NT2/D1 (cell line): ENCODE measurements around the gene PRKN.

Experiments used
- DNase-seq: peaks from one replicate; pipeline ENCODE4 v3.0.0-alpha.2; 2011; ENCODE audit warnings: low read depth, low spot score
- H3K27me3 ChIP-seq: 2 replicates; pipeline ENCODE4 v1.6.0; 2011; ENCODE audit warnings: mild to moderate bottlenecking; ENCODE audit not compliant: insufficient read length, insufficient read depth
- H3K36me3 ChIP-seq: 2 replicates; pipeline ENCODE4 v1.6.1; 2011; ENCODE audit warnings: mild to moderate bottlenecking, low read length, mixed read lengths; ENCODE audit not compliant: insufficient read depth, insufficient read length
- H3K4me1 ChIP-seq: 2 replicates; pipeline ENCODE4 v1.5.1; 2011; ENCODE audit not compliant: insufficient read depth, insufficient read length
- H3K4me3 ChIP-seq: 2 replicates; pipeline ENCODE4 v1.5.1; 2011; ENCODE audit warnings: low read depth; ENCODE audit not compliant: insufficient read length
- H3K9ac ChIP-seq: 2 replicates; pipeline ENCODE4 v1.6.0; 2011; ENCODE audit warnings: low read depth; ENCODE audit not compliant: insufficient read length
- H3K9me3 ChIP-seq: 2 replicates; pipeline ENCODE4 v1.5.1; 2011; ENCODE audit warnings: mild to moderate bottlenecking, low read length; ENCODE audit not compliant: insufficient read depth
- SUZ12 ChIP-seq: IDR thresholded peaks from 2 replicates; pipeline ENCODE4 v1.6.1; 2011; ENCODE audit not compliant: insufficient read length, insufficient read depth; ENCODE audit errors: extremely low read depth
- YY1 ChIP-seq: IDR thresholded peaks from 2 replicates; pipeline ENCODE4 v1.6.1; 2011; ENCODE audit not compliant: insufficient read length, insufficient read depth
- ZNF274 ChIP-seq: IDR thresholded peaks from 2 replicates; pipeline ENCODE4 v1.6.1; 2011; ENCODE audit warnings: mild to moderate bottlenecking, low read depth, low read length

PRKN gene

GRCh38 chr6:161838306-161839035 is 889.1 kb downstream of the PRKN start:
- Histone ChIP-seq H3K4me1 (peaks cover 7% of the 10 kb centered on the region), H3K9ac (no peak overlapping the region), H3K27me3 (no peaks in the 10 kb centered on the region), H3K4me3 (no peak overlapping the region), H3K9me3 (no peaks in the 10 kb centered on the region), H3K36me3 (no peaks in the 10 kb centered on the region)
- TF ChIP-seq YY1 (no peak), ZNF274 (no peak), SUZ12 (no peak)
- DNase-seq: no peak

GRCh38 chr6:161837854-161838253 is 889.7 kb downstream of the PRKN start:
- H3K4me1 ChIP-seq: peaks cover 7% of the 10 kb centered on the region
- DNase-seq: no peak
- H3K27me3 ChIP-seq: no peaks in the 10 kb centered on the region
- no peak for TF ChIP-seq ZNF274
- no peak for TF ChIP-seq YY1
- no peak for TF ChIP-seq SUZ12
- H3K9me3 ChIP-seq: no peaks in the 10 kb centered on the region
- H3K36me3 ChIP-seq: no peaks in the 10 kb centered on the region
- no peak overlapping the region for H3K9ac ChIP-seq
- H3K4me3 ChIP-seq: no peak overlapping the region

GRCh38 chr6:161837449-161837735 is 890.2 kb downstream of the PRKN start:
- TF ChIP-seq SUZ12 (no peak), YY1 (no peak), ZNF274 (no peak)
- Histone ChIP-seq H3K4me3 (no peak overlapping the region), H3K36me3 (no peaks in the 10 kb centered on the region), H3K4me1 (peaks cover 7% of the 10 kb centered on the region), H3K9me3 (no peaks in the 10 kb centered on the region), H3K9ac (no peak overlapping the region), H3K27me3 (no peaks in the 10 kb centered on the region)
- DNase-seq: no peak

GRCh38 chr6:161836643-161837448 is 890.7 kb downstream of the PRKN start:
- Histone ChIP-seq H3K4me1 (peaks cover 7% of the 10 kb centered on the region), H3K9ac (no peak overlapping the region), H3K9me3 (no peaks in the 10 kb centered on the region), H3K36me3 (no peaks in the 10 kb centered on the region), H3K27me3 (no peaks in the 10 kb centered on the region), H3K4me3 (no peak overlapping the region)
- no peak for DNase-seq
- TF ChIP-seq ZNF274 (no peak), YY1 (no peak), SUZ12 (no peak)

- Histone ChIP-seq H3K4me1 (peaks cover 7% of the 10 kb centered on the region), H3K27me3 (no peaks in the 10 kb centered on the region), H3K9ac (no peak overlapping the region), H3K36me3 (no peaks in the 10 kb centered on the region), H3K4me3 (no peak overlapping the region), H3K9me3 (no peaks in the 10 kb centered on the region)
- TF ChIP-seq ZNF274 (no peak), SUZ12 (no peak), YY1 (no peak)
- no peak for DNase-seq
These were observed 891.9 kb downstream of the PRKN start for GRCh38 chr6:161835500-161836215.

GRCh38 chr6:161834426-161834825 is 893.1 kb downstream of the PRKN start:
- Histone ChIP-seq H3K9me3 (no peaks in the 10 kb centered on the region), H3K4me3 (no peak overlapping the region), H3K9ac (no peak overlapping the region), H3K27me3 (no peaks in the 10 kb centered on the region), H3K36me3 (no peaks in the 10 kb centered on the region), H3K4me1 (peaks cover 7% of the 10 kb centered on the region)
- no peak for DNase-seq
- TF ChIP-seq ZNF274 (no peak), SUZ12 (no peak), YY1 (no peak)
